ENCODE measurements around the gene ANO1. TPM values are rescaled to one million over a fixed set of nuclear protein-coding genes. Genes with fewer than 3 reads are reported as not detected.

ANO1 gene
- total RNA-seq, 1 donor from 2014 or later, result 1.2 TPM

GRCh38 chr11:70066628-70067027, 11.5 kb upstream of the ANO1 start:
- no peak for DNase-seq (ENCODE audit: low read depth)
- TF ChIP-seq, protein P1, sequence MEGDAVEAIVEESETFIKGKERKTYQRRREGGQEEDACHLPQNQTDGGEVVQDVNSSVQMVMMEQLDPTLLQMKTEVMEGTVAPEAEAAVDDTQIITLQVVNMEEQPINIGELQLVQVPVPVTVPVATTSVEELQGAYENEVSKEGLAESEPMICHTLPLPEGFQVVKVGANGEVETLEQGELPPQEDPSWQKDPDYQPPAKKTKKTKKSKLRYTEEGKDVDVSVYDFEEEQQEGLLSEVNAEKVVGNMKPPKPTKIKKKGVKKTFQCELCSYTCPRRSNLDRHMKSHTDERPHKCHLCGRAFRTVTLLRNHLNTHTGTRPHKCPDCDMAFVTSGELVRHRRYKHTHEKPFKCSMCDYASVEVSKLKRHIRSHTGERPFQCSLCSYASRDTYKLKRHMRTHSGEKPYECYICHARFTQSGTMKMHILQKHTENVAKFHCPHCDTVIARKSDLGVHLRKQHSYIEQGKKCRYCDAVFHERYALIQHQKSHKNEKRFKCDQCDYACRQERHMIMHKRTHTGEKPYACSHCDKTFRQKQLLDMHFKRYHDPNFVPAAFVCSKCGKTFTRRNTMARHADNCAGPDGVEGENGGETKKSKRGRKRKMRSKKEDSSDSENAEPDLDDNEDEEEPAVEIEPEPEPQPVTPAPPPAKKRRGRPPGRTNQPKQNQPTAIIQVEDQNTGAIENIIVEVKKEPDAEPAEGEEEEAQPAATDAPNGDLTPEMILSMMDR (conservative IDR thresholded peaks at IDR 0.05; ENCODE audit: low read depth, low read length), result no peak
- H3K4me3 ChIP-seq (ENCODE audit: low read depth, low read length), result no peak overlapping the region

DNA sequence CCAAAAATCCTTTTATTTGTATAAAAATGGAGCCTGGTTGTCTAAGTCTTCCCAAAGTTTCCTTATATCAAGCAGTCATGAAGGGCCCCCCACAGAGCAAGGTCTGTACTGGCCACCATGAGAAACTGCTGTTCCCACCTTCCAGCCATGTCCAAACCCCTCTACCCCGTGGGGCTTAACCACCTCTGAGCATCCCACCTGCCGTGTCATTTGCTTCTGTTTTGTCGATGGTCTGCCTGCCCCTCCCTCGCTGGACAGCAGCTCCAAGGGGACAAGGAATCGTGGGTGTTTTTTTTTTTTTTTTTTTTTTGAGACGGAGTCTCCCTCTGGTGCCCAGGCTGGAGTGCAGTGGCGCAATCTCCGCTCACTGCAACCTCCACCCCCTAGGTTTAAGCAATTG, 11.1 kb upstream of the ANO1 start:
- TF ChIP-seq, protein P1 (conservative IDR thresholded peaks at IDR 0.05; ENCODE audit: low read depth, low read length), result no peak
- no peak for DNase-seq (ENCODE audit: low read depth)
- H3K4me3 ChIP-seq (ENCODE audit: low read depth, low read length), result no peak overlapping the region

GRCh38 chr11:70067591-70068341, 10.4 kb upstream of the ANO1 start:
- DNase-seq (ENCODE audit: low read depth), result no peak
- TF ChIP-seq, protein P1 (conservative IDR thresholded peaks at IDR 0.05; ENCODE audit: low read depth, low read length), result no peak
- H3K4me3 ChIP-seq (ENCODE audit: low read depth, low read length), result no peak overlapping the region

DNA sequence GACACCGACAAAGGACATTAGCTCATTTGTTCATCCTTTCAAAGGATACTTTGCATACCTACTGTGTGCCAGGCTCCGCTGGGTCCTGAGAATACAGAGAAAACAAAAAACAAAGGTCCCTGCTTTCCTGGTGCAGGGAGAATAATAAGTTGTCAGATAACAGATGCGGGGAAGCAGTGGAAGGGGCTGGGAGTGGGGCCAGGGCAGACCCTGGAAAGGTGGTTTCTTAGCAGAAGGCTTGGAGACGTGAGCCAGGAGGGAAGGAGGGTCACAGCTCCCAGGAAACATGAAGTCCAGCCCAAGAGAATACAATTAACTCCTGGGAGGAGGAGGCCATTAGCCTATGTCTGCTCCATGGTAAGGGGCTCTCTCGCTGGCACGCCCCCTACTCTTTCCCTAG, 9.8 kb upstream of the ANO1 start:
- H3K4me3 ChIP-seq (ENCODE audit: low read depth, low read length), result no peak overlapping the region
- no peak for DNase-seq (ENCODE audit: low read depth)
- TF ChIP-seq, protein P1 (conservative IDR thresholded peaks at IDR 0.05; ENCODE audit: low read depth, low read length), result no peak

DNA sequence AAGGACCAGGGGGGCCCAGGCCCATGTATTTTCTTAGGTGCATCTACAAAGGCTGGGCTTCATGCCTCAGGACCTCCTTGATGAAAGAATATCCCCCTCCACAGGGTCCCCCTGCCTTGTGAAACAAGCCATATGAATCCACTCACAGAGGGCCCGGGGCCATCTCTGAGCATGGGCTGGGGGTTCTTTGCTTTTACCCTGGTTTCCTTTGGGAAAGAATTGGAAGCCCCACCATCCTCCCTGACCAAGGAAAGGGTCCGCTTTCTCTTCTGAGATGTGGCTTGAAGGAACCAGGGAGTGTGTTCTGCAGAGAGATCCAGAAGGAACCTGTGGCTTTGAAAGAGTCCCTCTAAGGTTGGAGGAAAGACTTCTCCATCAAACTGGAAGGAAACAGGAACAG, 9.2 kb upstream of the ANO1 start:
- H3K4me3 ChIP-seq (ENCODE audit: low read depth, low read length), result no peak overlapping the region
- no peak for DNase-seq (ENCODE audit: low read depth)
- TF ChIP-seq, protein P1 (conservative IDR thresholded peaks at IDR 0.05; ENCODE audit: low read depth, low read length), result no peak

DNA sequence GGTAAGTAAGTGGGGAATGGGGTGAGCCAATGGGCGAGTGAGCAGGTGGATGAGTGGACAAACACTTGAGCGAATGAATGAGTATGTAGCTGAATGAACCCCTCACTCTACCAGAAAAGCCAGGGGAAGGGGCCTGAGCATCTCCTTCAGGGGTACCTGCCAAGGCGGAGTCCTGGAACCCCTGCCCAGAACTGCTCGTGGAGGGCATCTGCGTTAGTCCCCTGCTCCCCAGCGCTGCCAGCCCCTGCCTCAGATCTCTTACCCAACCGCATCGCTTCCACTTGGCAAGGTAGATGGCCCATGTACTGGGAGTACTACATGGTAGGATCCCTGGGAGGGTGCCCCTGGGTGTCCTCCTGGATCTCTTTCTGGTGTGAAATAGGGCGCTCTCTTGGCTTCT, 7.4 kb upstream of the ANO1 start:
- DNase-seq (ENCODE audit: low read depth), result no peak
- TF ChIP-seq, protein P1 (conservative IDR thresholded peaks at IDR 0.05; ENCODE audit: low read depth, low read length), result no peak
- H3K4me3 ChIP-seq (ENCODE audit: low read depth, low read length), result no peak overlapping the region

DNA sequence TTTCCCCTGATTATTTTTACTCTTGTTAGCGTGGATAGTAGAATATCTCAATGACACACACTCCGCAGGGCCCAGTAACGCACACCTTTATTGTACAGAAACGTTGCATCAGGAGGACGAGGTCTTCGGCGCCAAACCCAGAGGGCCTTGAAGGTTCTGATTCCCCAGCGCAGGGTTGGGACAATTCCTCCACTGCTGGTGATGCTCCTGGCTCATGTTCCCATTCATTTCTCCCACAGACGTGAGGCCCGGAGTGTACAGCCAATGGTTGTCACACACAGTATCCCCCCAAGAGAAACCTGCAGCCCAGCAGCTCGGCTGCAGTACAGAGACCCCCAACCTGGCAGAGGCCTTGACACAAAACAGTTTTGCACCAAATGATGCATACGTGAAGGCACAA, 6.1 kb upstream of the ANO1 start:
- TF ChIP-seq, protein P1 (conservative IDR thresholded peaks at IDR 0.05; ENCODE audit: low read depth, low read length), result no peak
- no peak for DNase-seq (ENCODE audit: low read depth)
- H3K4me3 ChIP-seq (ENCODE audit: low read depth, low read length), result no peak overlapping the region

Data from epithelial cell of proximal tubule (primary cell).